Measurements from ENCODE around the gene SPTAN1. TPM values are rescaled to one million over a fixed set of nuclear protein-coding genes. Genes with fewer than 3 reads are reported as not detected.
"Not testable (repeated sequence)": the region's sequence is repeated elsewhere in the genome, so short reads cannot be mapped to it uniquely, and the experiment has no call there.

SPTAN1 gene
- polyA plus RNA-seq, 3 donors = 288 to 327 (median 319) TPM

DNA sequence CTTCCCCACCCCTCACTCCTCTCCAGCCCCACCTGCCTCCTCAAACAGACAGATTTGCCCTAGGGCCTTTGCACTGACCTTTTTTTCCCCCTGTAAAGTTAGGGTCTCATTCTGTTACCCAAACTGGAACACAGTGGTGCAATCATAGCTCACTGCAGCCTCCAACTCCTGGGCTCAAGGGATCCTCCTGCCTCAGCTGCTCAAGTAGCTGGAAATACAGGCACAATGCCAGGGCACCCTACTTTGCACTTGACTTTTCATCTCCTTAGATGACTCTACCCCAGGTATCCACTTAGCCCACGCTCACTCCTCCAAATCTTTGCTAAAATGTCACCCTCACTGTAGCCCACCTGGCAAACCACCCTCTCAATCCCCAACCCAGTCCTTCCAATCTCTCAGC is 102.1 kb downstream of the SPTAN1 start:
- DNase-seq (ENCODE audit: low read depth in 3 of 3, low spot score in 2 of 3) = no peak

DNA sequence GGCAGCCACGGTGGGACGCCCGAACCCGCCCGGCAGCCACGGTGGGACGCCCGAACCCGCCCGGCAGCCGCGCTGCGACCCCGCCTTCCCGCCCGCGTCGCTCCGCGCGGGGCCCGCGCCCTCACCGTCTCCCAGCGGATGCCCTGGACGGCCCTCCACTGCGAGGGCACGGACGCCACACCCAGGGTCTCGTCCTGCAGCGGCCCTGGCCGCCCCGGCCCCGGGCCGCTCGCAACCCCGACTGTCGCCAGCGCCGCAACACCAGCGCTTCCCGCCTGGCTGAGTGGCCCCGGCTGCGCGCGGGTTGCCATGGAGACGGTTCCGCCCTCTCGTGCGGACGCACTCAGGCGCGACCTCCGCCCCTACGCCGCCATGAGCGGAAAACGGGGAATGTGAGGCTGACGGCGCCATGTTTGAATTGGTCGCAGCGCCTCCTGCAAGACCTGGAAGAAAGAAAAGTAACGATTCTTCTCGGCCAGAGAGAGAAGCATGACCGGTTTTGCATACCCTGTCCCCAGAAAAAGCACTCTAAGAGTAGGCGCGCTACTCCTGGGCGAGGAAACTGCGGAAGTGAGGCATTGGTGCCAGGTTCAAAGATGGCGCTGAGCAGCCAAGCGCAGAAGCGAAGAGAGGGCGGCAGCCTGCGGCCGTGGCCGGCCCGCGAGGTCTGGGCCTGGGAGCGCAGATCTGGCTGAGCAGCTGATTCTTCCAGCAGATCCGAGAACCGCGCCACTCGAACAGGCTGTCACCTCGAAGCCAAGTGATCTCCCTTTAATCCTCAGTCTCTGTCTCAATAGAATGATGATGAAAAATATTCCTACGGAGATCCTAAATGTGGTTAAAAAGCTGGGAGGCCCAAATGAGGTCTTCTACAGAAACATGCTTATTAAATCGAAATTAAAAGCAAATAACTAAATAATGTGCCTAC is 104.3 kb downstream of the SPTAN1 start, which contains the start of gene DYNC2I2:
Gene DYNC2I2 (minus strand): TSS at position 432 of the 928 bp plus-strand sequence. CDS start 121 bp downstream, at position 311.
- DNase-seq (ENCODE audit: low read depth in 3 of 3, low spot score in 2 of 3) = peak; percentile 86 to 93 (median 87)

DNA sequence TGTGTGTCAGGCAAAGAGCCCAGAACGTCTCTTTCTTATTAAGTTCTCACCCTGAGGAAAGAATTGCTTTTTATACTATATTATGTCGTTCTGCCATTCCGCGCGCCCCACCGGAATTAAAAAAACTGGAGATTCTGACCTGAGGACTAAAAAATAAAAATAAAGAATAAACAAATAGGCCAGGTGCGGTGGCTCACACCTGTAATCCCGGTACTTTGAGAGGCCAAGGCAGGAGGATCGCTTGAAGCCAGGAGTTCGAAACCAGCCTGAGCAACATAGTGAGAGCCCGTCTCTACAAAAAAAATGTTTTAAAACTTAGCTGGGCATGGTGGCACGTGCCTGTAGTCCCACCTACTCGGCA is 104.9 kb downstream of the SPTAN1 start:
- DNase-seq (ENCODE audit: low read depth in 3 of 3, low spot score in 2 of 3) = no peak

DNA sequence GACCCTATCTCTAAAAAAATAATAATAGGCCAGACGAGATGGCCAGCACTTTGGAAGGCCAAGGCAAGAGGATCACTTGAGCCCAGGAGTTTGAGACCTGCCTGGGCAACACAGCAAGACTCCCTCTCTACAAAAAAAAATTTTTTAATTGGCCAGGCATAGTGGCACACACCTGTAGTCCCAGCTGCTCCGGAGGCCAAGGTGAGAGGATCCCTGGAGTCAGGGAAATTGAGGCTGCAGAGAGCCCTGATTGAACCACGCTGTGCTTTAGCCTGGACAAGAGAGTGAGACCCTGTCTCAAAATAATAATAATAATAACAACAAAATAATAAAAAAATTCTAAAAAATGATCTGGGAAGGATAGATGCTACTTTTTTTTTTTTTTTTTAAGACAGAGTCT is 105.4 kb downstream of the SPTAN1 start:
- DNase-seq (ENCODE audit: low read depth in 3 of 3, low spot score in 2 of 3) = no peak

DNA sequence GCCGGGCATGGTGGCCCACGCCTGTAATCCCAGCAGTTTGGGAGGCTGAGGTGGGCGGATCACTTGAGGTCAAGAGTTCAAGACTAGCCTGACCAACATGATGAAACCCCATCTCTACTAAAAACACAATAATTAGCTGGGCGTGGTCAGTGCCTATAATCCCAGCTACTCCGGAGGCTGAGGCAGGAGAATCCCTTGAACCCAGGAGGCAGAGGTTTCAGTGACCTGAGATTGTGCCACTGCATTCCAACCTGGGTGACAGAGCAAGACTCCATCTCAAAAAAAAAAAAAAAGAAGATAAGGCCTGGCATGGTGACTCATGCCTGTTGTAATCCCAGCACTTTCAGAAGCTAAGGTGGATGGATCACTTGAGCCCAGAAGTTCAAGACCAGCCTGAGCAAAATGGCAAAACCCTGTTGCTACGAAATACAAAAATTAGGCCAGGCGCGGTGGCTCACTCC is 114.1 kb downstream of the SPTAN1 start:
- DNase-seq (ENCODE audit: low read depth in 3 of 3, low spot score in 2 of 3) = not testable (repeated sequence)

DNA sequence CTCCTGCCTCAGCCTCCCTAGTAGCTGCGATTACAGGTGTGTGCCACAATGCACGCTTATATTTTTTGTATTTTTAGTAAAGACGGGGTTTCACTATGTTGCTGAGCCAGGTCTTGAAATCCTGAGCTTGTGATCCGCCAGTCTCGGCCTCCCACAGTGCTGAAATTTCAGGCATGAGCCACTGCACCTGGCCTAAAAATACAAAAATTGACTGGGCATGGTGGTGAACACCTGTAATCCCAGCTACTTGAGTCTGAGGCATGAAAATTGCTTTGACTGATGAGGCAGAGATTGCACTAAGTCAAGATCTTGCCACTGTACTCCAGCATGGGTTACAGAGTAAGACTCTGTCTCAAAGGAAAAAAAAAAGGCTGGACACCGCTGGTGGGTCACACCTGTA is 117.4 kb downstream of the SPTAN1 start:
- no peak for DNase-seq (ENCODE audit: low read depth in 3 of 3, low spot score in 2 of 3)

DNA sequence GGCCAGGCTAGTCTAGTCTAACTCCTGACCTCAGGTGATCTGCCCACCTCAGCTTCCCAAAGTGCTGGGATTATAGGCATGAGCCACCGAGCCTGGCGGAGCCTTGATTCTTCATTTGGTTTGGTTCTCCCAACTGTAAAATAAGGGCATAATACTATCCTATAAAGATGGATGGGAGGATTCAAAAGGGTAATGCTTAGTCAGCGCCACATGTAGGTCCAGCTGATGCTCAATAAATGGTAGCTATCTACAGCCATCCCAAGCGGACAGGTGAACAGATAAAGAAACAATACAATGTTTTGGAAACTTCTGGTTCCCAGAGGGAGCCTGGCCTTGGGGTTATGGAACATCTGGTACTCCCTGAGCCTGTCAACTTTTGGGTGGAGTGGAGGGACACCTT is 123.0 kb downstream of the SPTAN1 start:
- DNase-seq (ENCODE audit: low read depth in 3 of 3, low spot score in 2 of 3) = no peak

DNA sequence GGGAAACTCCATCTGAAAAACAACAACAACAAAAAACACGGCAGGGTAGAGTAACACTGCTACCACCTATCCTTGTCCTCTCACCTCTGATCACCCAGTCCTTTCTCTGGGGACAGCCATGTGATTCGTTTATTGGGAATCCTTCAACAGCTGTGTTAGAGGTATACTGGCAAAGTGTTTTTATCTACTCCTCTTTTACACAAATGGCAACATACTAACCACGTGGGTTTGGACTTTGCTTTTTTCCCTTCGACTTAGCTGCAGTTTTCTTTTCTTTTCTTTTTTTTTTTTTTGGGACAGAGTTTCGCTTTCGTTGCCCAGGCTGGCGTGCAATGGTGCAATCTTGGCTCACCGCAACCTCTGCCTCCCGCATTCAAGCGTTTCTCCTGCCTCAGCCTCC is 125.4 kb downstream of the SPTAN1 start:
- no peak for DNase-seq (ENCODE audit: low read depth in 3 of 3, low spot score in 2 of 3)

Other genes starting within 250 kb of the SPTAN1 start
- 10 to 100 TPM; 39.2 to 41.7 (median 39.8) TPM for gene TRUB2, start 230.1 kb upstream of the SPTAN1 start, polyA plus RNA-seq (ENCODE audit: insufficient read length in 3 of 3)
- gene COQ4, start 229.7 kb upstream of the SPTAN1 start, polyA plus RNA-seq (ENCODE audit: insufficient read length in 3 of 3) = 10 to 100 TPM; 51.1 to 56.2 (median 53.4) TPM
- 10 to 100 TPM; 15.2 to 19.0 (median 16.5) TPM for gene SLC27A4, start 212.1 kb upstream of the SPTAN1 start, polyA plus RNA-seq (ENCODE audit: insufficient read length in 3 of 3)
- 10 to 100 TPM; 51.4 to 60.4 (median 54.5) TPM for gene URM1, start 181.2 kb upstream of the SPTAN1 start, polyA plus RNA-seq (ENCODE audit: insufficient read length in 3 of 3)
- 10 to 100 TPM; 31.2 to 32.3 (median 32.2) TPM for gene CERCAM, start 131.7 kb upstream of the SPTAN1 start, polyA plus RNA-seq (ENCODE audit: insufficient read length in 3 of 3)
- gene ODF2, start 96.6 kb upstream of the SPTAN1 start, polyA plus RNA-seq (ENCODE audit: insufficient read length in 3 of 3) = 10 to 100 TPM; 39.6 to 43.7 (median 43.3) TPM
- gene GLE1, start 47.9 kb upstream of the SPTAN1 start, polyA plus RNA-seq (ENCODE audit: insufficient read length in 3 of 3) = 10 to 100 TPM; 31.5 to 32.1 (median 31.8) TPM
- 10 to 100 TPM; 54.2 to 58.1 (median 57.6) TPM for gene DYNC2I2, start 104.3 kb downstream of the SPTAN1 start, polyA plus RNA-seq (ENCODE audit: insufficient read length in 3 of 3)
- 100 to 1,000 TPM; 701 to 773 (median 755) TPM for gene SET, start 136.6 kb downstream of the SPTAN1 start, polyA plus RNA-seq (ENCODE audit: insufficient read length in 3 of 3)
- 10 to 100 TPM in 1 of 3 donors, 1 to 10 TPM in 2; 8.3 to 10.2 (median 9.3) TPM for gene PKN3, start 149.9 kb downstream of the SPTAN1 start, polyA plus RNA-seq (ENCODE audit: insufficient read length in 3 of 3)
- gene ZDHHC12, start 171.5 kb downstream of the SPTAN1 start, polyA plus RNA-seq (ENCODE audit: insufficient read length in 3 of 3) = 10 to 100 TPM; 14.4 to 19.5 (median 17.0) TPM
- 10 to 100 TPM; 29.1 to 32.2 (median 30.4) TPM for gene ZER1, start 219.3 kb downstream of the SPTAN1 start, polyA plus RNA-seq (ENCODE audit: insufficient read length in 3 of 3)
- gene TBC1D13, start 234.7 kb downstream of the SPTAN1 start, polyA plus RNA-seq (ENCODE audit: insufficient read length in 3 of 3) = 10 to 100 TPM; 35.8 to 37.9 (median 37.9) TPM

All from right renal cortex interstitium (tissue), 3 donors.